HPDE6-E6E7 (cell line): Measurements from ENCODE around the gene SH3RF3.
A peak's percentile ranks its signal among the peaks of the same experiment; 100 is the strongest.

Experiments
- DNase-seq: peaks from one replicate; pipeline ENCODE4 v3.0.0; 2011; ENCODE audit warnings: missing footprints; ENCODE audit errors: extremely low spot score

Gene SH3RF3

GRCh38 chr2:109432421-109432820 is 303.4 kb downstream of the SH3RF3 start:
- no peak for DNase-seq

GRCh38 chr2:109433486-109433885 is 304.5 kb downstream of the SH3RF3 start:
- no peak for DNase-seq

- no peak for DNase-seq
These were observed 304.9 kb downstream of the SH3RF3 start for GRCh38 chr2:109433926-109434325.

GRCh38 chr2:109434351-109434750 is 305.3 kb downstream of the SH3RF3 start:
- DNase-seq = no peak

- DNase-seq = no peak
These were observed 306.2 kb downstream of the SH3RF3 start for GRCh38 chr2:109435066-109435690.

GRCh38 chr2:109435901-109436598 is 307.0 kb downstream of the SH3RF3 start:
- no peak for DNase-seq

GRCh38 chr2:109436610-109437225 is 307.7 kb downstream of the SH3RF3 start:
- DNase-seq = no peak

GRCh38 chr2:109437325-109438090 is 308.5 kb downstream of the SH3RF3 start:
- no peak for DNase-seq

- DNase-seq = no peak
These were observed 309.1 kb downstream of the SH3RF3 start for GRCh38 chr2:109438146-109438545.

- DNase-seq = peak; percentile 16
These were observed 309.9 kb downstream of the SH3RF3 start for GRCh38 chr2:109438773-109439389.

- no peak for DNase-seq
These were observed 310.4 kb downstream of the SH3RF3 start for GRCh38 chr2:109439390-109439786.

GRCh38 chr2:109439986-109440385 is 311.0 kb downstream of the SH3RF3 start:
- no peak for DNase-seq

- DNase-seq = no peak
These were observed 311.6 kb downstream of the SH3RF3 start for GRCh38 chr2:109440499-109441156.

GRCh38 chr2:109442715-109443319 is 313.8 kb downstream of the SH3RF3 start:
- no peak for DNase-seq

GRCh38 chr2:109444916-109445315 is 315.9 kb downstream of the SH3RF3 start:
- DNase-seq = no peak

GRCh38 chr2:109446278-109447131 is 317.5 kb downstream of the SH3RF3 start:
- no peak for DNase-seq

GRCh38 chr2:109447251-109447661 is 318.3 kb downstream of the SH3RF3 start:
- DNase-seq = no peak

- DNase-seq = no peak
These were observed 318.8 kb downstream of the SH3RF3 start for GRCh38 chr2:109447776-109448175.

GRCh38 chr2:109448207-109448606 is 319.2 kb downstream of the SH3RF3 start:
- no peak for DNase-seq
